T-helper 1 cell (primary cell): Measurements from ENCODE around the gene HACD3.
"Not testable (repeated sequence)": the region's sequence is repeated elsewhere in the genome, so short reads cannot be mapped to it uniquely, and the experiment has no call there.

ENCODE experiments used
- DNase-seq, 5 donors: peaks; one replicate each; pipeline ENCODE4 v3.0.0-alpha.2; 2012 to 2020

Gene HACD3

GRCh38 chr15:65549288-65549687 lies 19.0 kb downstream of the HACD3 start:
- not testable (repeated sequence) for DNase-seq

- no peak for DNase-seq
These were observed 20.4 kb downstream of the HACD3 start for GRCh38 chr15:65550681-65551098.

GRCh38 chr15:65551183-65551582 lies 20.9 kb downstream of the HACD3 start:
- DNase-seq = no peak

DNA sequence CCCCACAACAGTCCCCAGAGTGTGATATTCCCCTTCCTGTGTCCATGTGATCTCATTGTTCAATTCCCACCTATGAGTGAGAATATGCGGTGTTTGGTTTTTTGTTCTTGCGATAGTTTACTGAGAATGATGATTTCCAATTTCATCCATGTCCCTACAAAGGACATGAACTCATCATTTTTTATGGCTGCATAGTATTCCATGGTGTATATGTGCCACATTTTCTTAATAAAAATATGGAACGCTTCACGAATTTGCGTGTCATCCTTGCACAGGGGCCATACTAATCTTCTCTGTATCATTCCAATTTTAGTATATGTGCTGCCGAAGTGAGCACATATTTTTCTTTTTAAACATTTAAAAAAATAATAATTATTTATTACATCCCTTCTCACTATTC lies 22.6 kb downstream of the HACD3 start:
- not testable (repeated sequence) for DNase-seq

DNA sequence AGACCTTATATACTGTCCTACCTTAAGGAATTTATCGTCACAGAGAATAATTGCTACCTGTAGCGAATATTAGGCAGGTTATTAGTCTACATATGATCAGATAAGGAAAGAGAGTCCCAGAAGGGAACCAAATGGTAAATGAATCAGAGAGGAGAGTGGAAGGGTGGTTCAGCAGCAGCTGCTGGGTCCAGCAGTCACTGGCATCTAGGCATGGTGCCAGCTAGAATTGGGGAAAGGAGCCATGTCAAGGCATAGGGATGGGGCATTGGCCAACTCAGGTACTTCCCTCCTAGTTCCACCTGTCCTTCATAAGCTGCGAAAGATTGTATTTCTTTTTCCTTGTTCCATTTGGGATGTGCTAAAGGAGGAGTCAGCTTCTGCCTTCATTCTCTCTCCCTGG lies 23.4 kb downstream of the HACD3 start:
- DNase-seq = no peak

- DNase-seq = no peak
These were observed 26.4 kb downstream of the HACD3 start for GRCh38 chr15:65556622-65557021.

DNA sequence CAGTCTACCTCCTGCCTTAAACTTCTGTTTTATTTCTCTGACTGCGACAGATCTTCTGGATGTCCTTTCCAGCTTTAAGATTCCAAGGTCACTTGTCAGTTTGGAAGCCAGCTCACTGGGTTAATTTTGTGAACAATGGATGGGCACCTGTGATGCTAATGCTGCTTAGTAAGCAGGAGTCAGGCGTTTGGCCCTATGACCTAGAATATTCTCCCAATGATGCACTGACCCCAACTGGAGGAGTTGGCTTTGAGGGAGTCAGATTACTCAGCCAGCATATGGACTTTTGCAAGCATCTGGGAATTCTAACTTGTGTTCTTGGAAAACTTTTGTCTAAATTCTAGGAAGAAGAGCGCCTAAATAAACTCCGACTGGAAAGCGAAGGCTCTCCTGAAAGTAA lies 28.1 kb downstream of the HACD3 start:
- no peak for DNase-seq

GRCh38 chr15:65558997-65559760 lies 28.9 kb downstream of the HACD3 start:
- DNase-seq = no peak

- DNase-seq = no peak
These were observed 29.7 kb downstream of the HACD3 start for GRCh38 chr15:65559941-65560340.

GRCh38 chr15:65561934-65562333 lies 31.7 kb downstream of the HACD3 start:
- DNase-seq = no peak

DNA sequence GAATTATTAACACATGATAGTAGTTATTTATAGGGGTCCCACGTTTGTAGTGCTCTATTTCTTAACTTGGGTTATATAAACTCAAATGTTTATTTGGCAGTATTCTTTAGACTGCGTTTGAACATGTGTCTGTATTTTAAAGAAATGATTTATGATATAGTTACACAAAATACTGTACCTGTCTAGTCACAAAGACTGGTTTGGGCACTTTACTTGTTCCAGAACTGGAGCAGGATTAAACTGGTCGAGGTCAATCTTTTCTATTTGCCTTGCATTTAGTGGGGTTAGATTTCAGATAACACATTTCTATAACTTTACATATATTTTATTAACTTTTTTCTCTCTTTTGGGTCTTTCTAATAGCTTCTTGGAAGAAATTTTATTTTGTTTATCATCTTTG lies 39.5 kb downstream of the HACD3 start:
- DNase-seq = no peak

- no peak for DNase-seq
These were observed 41.7 kb downstream of the HACD3 start for GRCh38 chr15:65571971-65572370.

DNA sequence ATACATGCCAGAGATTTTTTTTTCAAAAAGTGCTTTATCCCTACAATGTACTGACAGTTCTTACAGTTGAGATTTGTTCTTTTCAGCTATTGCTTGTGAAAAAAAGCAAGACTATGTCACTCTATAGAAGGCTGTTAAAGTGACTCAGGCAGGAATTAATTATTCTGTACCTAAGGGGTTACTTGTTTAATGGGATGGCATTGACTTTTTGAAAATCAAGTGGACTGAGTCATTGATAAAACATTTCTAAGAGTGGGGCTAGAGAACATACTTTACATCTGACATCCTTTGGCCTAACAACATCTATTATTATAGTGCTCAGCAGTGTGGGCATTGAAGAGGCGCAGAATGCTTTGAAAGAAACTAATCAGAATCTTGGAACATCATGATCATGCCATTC lies 46.4 kb downstream of the HACD3 start:
- DNase-seq = no peak

DNA sequence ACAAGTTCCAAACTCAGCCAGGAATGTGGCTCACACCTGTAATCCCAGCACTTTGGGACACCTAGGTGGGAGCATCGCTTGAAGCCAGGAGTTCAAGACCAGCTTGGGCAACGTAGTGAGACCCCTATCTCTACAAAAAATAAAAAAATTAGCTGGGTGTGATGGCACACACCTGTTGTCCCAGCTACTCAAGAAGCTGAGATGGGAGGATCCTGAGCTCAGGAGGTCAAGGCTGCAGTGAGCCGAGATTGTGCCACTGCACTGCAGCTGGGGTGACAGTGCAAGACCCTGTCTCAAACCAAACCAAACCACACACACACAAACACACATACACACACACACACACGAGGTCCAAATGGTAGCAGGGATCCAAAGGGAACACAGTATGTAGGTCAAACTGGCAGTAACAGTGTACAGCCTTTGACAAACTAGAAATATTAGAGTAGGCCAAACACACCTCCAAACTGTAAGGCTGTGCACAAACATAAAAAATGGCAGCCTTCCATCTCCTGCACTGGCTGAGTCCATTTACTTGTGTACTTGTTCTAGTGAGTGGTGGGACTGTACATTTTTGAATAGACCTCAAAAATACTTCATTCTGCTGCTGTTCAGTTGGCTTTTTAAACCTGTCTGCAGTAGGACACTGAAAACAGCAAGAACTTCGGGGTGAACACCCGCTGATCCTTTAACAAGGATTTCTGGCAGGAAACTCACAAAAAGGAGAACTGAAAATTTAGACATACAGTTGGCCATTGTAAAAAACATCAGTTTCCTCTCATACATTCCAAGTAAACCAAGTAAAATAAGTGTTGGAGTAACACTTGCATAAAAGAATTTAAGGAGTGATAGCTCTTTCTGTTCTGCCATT lies 47.1 kb downstream of the HACD3 start:
- no peak for DNase-seq

- DNase-seq = no peak
These were observed 48.9 kb downstream of the HACD3 start for GRCh38 chr15:65578904-65579728.

DNA sequence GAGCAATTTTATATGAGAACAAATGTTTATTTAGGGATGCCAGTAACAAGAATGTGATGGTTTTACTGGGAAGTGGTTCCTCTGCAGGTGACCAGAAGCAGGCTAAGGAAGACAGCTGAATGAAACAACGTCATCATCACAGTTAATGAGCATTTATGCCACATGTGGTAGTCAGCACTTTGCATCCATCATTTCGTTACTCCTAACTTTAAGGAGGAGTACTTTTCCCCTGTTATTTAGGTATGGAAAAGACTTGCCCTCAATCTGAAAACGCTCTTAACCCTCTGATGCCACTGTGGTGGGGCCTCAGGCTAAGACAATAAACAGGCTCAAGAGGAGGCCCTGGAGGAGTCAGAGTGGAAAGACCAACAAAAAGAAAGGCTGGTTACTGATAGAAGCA lies 49.5 kb downstream of the HACD3 start:
- no peak for DNase-seq

GRCh38 chr15:65580287-65580686 lies 50.0 kb downstream of the HACD3 start:
- DNase-seq = no peak

DNA sequence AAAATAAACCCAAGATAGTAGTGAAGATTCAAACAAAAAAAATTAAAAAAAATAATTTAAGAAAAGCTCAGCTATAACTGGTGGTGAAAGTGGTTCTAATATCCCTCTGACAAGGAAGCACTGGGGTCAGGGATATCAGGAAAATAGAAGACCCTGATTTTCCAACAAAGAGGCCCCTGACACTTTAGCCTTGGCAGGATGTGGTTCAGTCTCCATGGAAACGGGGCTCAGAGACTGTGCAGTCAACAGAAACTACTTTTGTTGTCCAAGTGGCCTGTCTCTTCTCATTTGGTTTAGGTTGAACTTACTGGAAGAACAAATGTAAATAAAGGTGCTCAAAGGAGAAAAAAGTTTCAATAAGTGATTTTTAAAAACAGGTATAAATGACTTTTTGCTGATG lies 53.4 kb downstream of the HACD3 start:
- peak in 3 of 5 donors; percentile 14 to 70 (median 38) for DNase-seq

GRCh38 chr15:65584241-65584640 lies 54.0 kb downstream of the HACD3 start:
- DNase-seq = no peak

DNA sequence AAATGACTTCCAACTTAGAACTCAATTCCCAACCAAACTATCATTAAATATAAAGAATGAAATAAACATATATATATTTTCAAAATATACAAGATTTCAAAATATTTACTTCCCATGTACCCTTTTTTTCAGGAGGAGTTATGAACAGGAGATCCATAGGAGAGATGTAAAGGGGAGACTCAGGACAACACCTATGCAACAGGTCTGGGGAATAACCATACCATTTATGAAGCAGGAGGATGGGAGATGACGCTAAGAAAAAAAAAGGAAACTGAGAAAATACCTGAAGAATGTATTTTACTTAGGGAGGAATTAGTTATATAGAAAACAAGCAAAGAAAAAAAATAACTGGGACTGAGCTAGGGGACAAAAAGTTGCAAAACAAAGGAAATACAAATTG lies 56.8 kb downstream of the HACD3 start:
- no peak for DNase-seq

GRCh38 chr15:65595960-65596359 lies 65.7 kb downstream of the HACD3 start:
- DNase-seq = no peak

GRCh38 chr15:65598468-65598867 lies 68.2 kb downstream of the HACD3 start:
- DNase-seq = no peak

GRCh38 chr15:65599677-65600076 lies 69.4 kb downstream of the HACD3 start:
- no peak for DNase-seq
